Adrenal gland (tissue), 12 donors: ENCODE measurements around the gene MCM3AP. TPM values are rescaled to one million over a fixed set of nuclear protein-coding genes. Genes with fewer than 3 reads are reported as not detected.
"Not testable (repeated sequence)": the region's sequence is repeated elsewhere in the genome, so short reads cannot be mapped to it uniquely, and the experiment has no call there.

Experiments used
- DNase-seq, 7 donors: peaks; one replicate each; pipeline ENCODE4 v3.0.0-alpha.2; 2019 to 2020
- H3K27ac ChIP-seq, 5 donors: fragments of 200-600 bp; sonication (generic) in 4 of 5; 1 replicate in 3 of 5; 2 replicates in 2 of 5; pipeline versions ENCODE4 v1.5.1 to v1.8.0; 2016 to 2020; ENCODE audit warnings: mild to moderate bottlenecking in 1 of 5
- H3K27me3 ChIP-seq: fragments of 200-600 bp; 2 replicates; pipeline ENCODE4 v1.8.0; 2021
- H3K36me3 ChIP-seq, 2 donors: fragments of 200-600 bp; replicated peaks in 1 of 2; 1 replicate in 1 of 2; 2 replicates in 1 of 2; pipeline versions ENCODE4 v1.5.1 to v1.8.0; 2018 to 2022
- H3K4me1 ChIP-seq, 2 donors: fragments of 200-600 bp; replicated peaks in 1 of 2; 1 replicate in 1 of 2; 2 replicates in 1 of 2; pipeline versions ENCODE4 v1.5.1 to v1.8.0; 2018 to 2021
- H3K4me3 ChIP-seq, 4 donors: fragments of 200-600 bp; sonication (generic) in 3 of 4; one replicate each; pipeline ENCODE4 v1.5.1; 2016 to 2018
- H3K9me3 ChIP-seq, 3 donors: fragments of 200-600 bp; sonication (generic) in 1 of 3; replicated peaks in 1 of 3; 1 replicate in 2 of 3; 2 replicates in 1 of 3; pipeline versions ENCODE4 v1.5.1 to v1.8.0; 2016 to 2021
- CTCF ChIP-seq, 6 experiments: fragments of 450-650 bp in 4 of 6; fragments of 200-600 bp in 2 of 6; sonication (generic) in 1 of 6; IDR thresholded peaks; 1 replicate in 5 of 6; 2 replicates in 1 of 6; pipeline versions ENCODE4 v1.5.1 to v1.8.0; 2016 to 2021; ENCODE audit warnings: antibody characterized with exemption in 6 of 6, mild to moderate bottlenecking in 2 of 6, moderate library complexity in 1 of 6
- POLR2A ChIP-seq, 2 donors: fragments of 450-650 bp; IDR thresholded peaks; one replicate each; pipeline ENCODE4 v1.6.1; 2017; ENCODE audit warnings: antibody characterized with exemption in 2 of 2, mild to moderate bottlenecking in 2 of 2, moderate library complexity in 1 of 2
- WGBS, 4 donors: extraction: QIAGEN DNeasy Blood & Tissue Kit in 2 of 4; methylation state at CpG; one replicate each; pipeline versions ENCODE4 v1.1.5 to v1.1.7; 2013 to 2017; 5-methylcytosine and 5-hydroxymethylcytosine counted together
- intact Hi-C, 2 donors: fragments of 100-400 bp; cut with DNase I; formaldehyde crosslinking; loops; one replicate each; pipeline versions ENCODE4 v1.14.1 to v1.15.0; 2022 to 2023
- polyA plus RNA-seq, 3 donors: library from polyadenylated mRNA; stranded (reverse); fragments of 200-250 nt in 2 of 3; fragments of 350-450 nt in 1 of 3; fragmentation: Illumina TruSeq in 1 of 3; extraction: RNeasy Lipid Tissue Mini Kit (QIAGEN cat#74804) in 1 of 3; gene quantifications; one replicate each; pipeline ENCODE4 v1.2.3, GENCODE V29; 2013 to 2014
- total RNA-seq, 9 donors: library from RNA; depleted of rRNA in 4 of 9; stranded (reverse); fragments of >200 nt in 4 of 9; fragments of 120-200 nt in 1 of 9; fragmentation: NEBNext Ultra II Directional in 1 of 9; extraction: Animal tissue kit (Norgen Biotek cat#: 25700) in 1 of 9; gene quantifications; one replicate each; pipeline versions ENCODE4 v1.1.0 to v1.2.4, GENCODE V29; 2013 to 2023
- donor health status: healthy with polysubstance abuse.
- donor health status: Bipolar disorder and iron deficiency.
- donor health status: DM: yes; HTN: yes; CAD: no.
- donor health status: DM: no; HTN: no; CAD: no.
- donor health status: DM: no; HTN: no; CAD: no.
- donor health status: DM: yes; HTN: yes; CAD: no.

The MCM3AP gene
- total and polyA plus RNA-seq, 12 donors: 34.8 to 89.4 (median 70.1) TPM

GRCh38 chr21:46243325-46243724 lies 42.1 kb downstream of the MCM3AP start:
- no peak overlapping the region for H3K4me3 ChIP-seq
- H3K4me1 ChIP-seq: no peaks in the 10 kb centered on the region
- TF ChIP-seq CTCF (IDR thresholded peaks at IDR 0.05) (no peak), POLR2A (IDR thresholded peaks at IDR 0.05) (no peak)
- H3K27me3 ChIP-seq: no peaks in the 10 kb centered on the region
- H3K27ac ChIP-seq: no peak overlapping the region
- peaks cover 0 to 93% of the 10 kb centered on the region in 2 donors for H3K36me3 ChIP-seq
- no peaks in the 10 kb centered on the region for H3K9me3 ChIP-seq
- no peak for DNase-seq
- 88 to 96% (median 93%) methylated on average over 8 of the region's 8 CpGs for WGBS, 4 donors
- intact Hi-C loops: no loop called here

- WGBS, 4 donors: 58 to 100% (median 92%) methylated on average over 1 of the region's 1 CpG
- DNase-seq, intact Hi-C loops, H3K4me1 ChIP-seq, H3K27ac ChIP-seq, H3K4me3 ChIP-seq, H3K27me3 ChIP-seq, H3K9me3 ChIP-seq: not testable (repeated sequence)
- H3K36me3 ChIP-seq: peaks cover 0 to 89% of the 10 kb centered on the region in 2 donors
Observed at GRCh38 chr21:46241577-46241976, 43.8 kb downstream of the MCM3AP start.

GRCh38 chr21:46239817-46240325 lies 45.5 kb downstream of the MCM3AP start:
- no peaks in the 10 kb centered on the region for H3K4me1 ChIP-seq
- H3K27ac ChIP-seq: no peak overlapping the region
- no peaks in the 10 kb centered on the region for H3K27me3 ChIP-seq
- H3K4me3 ChIP-seq: no peak overlapping the region
- peaks cover 0 to 89% of the 10 kb centered on the region in 2 donors for H3K36me3 ChIP-seq
- no peak for TF ChIP-seq CTCF (IDR thresholded peaks at IDR 0.05)
- TF ChIP-seq POLR2A (IDR thresholded peaks at IDR 0.05): no peak
- no peak for DNase-seq
- 86 to 88% (median 87%) methylated on average over 7 of the region's 7 CpGs for WGBS, 4 donors
- H3K9me3 ChIP-seq: no peaks in the 10 kb centered on the region
- intact Hi-C loops: no loop called here

GRCh38 chr21:46237474-46237873 lies 47.9 kb downstream of the MCM3AP start:
- intact Hi-C loops: no loop called here
- Histone ChIP-seq H3K9me3 (no peaks in the 10 kb centered on the region), H3K27ac (no peak overlapping the region), H3K36me3 (peaks cover 0 to 78% of the 10 kb centered on the region in 2 donors), H3K4me3 (no peak overlapping the region), H3K4me1 (no peaks in the 10 kb centered on the region), H3K27me3 (no peaks in the 10 kb centered on the region)
- WGBS, 4 donors: 87 to 92% (median 90%) methylated on average over 5 of the region's 5 CpGs
- no peak for TF ChIP-seq POLR2A (IDR thresholded peaks at IDR 0.05)
- no peak for TF ChIP-seq CTCF (IDR thresholded peaks at IDR 0.05)
- no peak for DNase-seq

DNA sequence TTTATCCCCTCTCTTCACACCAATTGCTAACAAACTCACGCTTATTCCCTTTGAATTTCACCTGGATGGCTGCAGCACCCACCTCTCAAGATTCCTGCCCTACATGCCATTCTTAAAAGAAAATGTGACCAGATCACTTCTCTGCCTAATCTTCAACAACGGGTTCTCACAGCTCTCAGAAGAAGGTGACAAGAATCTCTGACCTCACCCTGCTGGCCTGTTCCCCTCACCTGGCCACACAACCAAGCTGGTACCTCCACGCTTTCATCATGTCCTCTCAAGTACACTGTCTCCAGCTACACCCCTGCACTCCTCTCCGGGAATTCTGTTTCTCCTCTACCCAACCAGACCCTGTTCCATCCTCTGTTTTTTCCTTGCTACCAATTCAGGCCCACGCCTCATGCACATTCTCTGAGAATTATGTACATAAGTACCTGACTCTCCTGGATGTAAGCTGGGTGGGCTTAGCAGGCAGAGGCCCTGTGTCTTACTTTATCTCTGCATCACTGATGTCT lies 50.9 kb downstream of the MCM3AP start:
- intact Hi-C loops: no loop called here
- WGBS, 4 donors: 52 to 78% (median 68%) methylated on average over 5 of the region's 5 CpGs

More for the DNA sequence above, 50.9 kb downstream of the MCM3AP start:
- Histone ChIP-seq H3K36me3 (peaks cover 0 to 48% of the 10 kb centered on the region in 2 donors), H3K27me3 (no peaks in the 10 kb centered on the region), H3K4me1 (peaks cover under 1 to 5% of the 10 kb centered on the region in 2 donors), H3K27ac (no peak overlapping the region), H3K4me3 (no peak overlapping the region), H3K9me3 (no peaks in the 10 kb centered on the region)
- DNase-seq: no peak
- TF ChIP-seq CTCF (IDR thresholded peaks at IDR 0.05) (no peak), POLR2A (IDR thresholded peaks at IDR 0.05) (no peak)
